CD4-positive, alpha-beta memory T cell (primary cell): ENCODE data around the gene GULP1. TPM values are rescaled to one million over a fixed set of nuclear protein-coding genes. Genes with fewer than 3 reads are reported as not detected.

Experiments used
- CTCF ChIA-PET: fragments of 350-600 bp; sonication (Branson Sonifier 250); formaldehyde crosslinking; loops from one replicate; lab custom pipeline; 2021; ENCODE audit warnings: inconsistent platforms; ENCODE audit not compliant: partially characterized antibody; lab: Charles Lee
- POLR2A ChIA-PET: fragments of 350-600 bp; sonication (Branson Sonifier 250); formaldehyde crosslinking; loops from one replicate; lab custom pipeline; 2021; ENCODE audit not compliant: partially characterized antibody; lab: Charles Lee
- DNase-seq, 5 donors: peaks; one replicate each; pipeline versions ENCODE4 v3.0.0 to v3.0.0-alpha.2; 2020 to 2022; ENCODE audit warnings: mixed read lengths in 1 of 5
- H3K27ac ChIP-seq: one replicate; pipeline ENCODE4 v1.7.0; 2013; ENCODE audit warnings: low read depth, low read length
- H3K27me3 ChIP-seq: 2 replicates; pipeline ENCODE4 v1.7.0; 2013; ENCODE audit warnings: mild to moderate bottlenecking, low read length, moderate library complexity; ENCODE audit not compliant: insufficient read depth
- H3K36me3 ChIP-seq: 2 replicates; pipeline ENCODE4 v1.7.0; 2013; ENCODE audit warnings: mild to moderate bottlenecking, low read length, moderate library complexity; ENCODE audit not compliant: insufficient read depth
- H3K4me1 ChIP-seq: 2 replicates; pipeline ENCODE4 v1.7.0; 2013; ENCODE audit warnings: mild to moderate bottlenecking, low read length, moderate library complexity; ENCODE audit not compliant: insufficient read depth
- H3K4me3 ChIP-seq, 2 donors: one replicate each; pipeline ENCODE4 v1.7.0; 2013; ENCODE audit warnings: low read length in 2 of 2, mild to moderate bottlenecking in 1 of 2
- H3K9me3 ChIP-seq, 2 donors: one replicate each; pipeline ENCODE4 v1.7.0; 2013; ENCODE audit warnings: low read length in 2 of 2, control low read depth in 1 of 2; ENCODE audit not compliant: control insufficient read depth in 1 of 2
- H3K27ac Mint-ChIP-seq, 7 donors: one replicate each; pipeline ENCODE4 v1.8.0; 2020 to 2021; ENCODE audit warnings: mixed read lengths in 7 of 7, mild to moderate bottlenecking in 6 of 7, inconsistent platforms in 3 of 7, moderate library complexity in 3 of 7
- H3K27me3 Mint-ChIP-seq, 2 donors: one replicate each; pipeline ENCODE4 v1.8.0; 2020 to 2021; ENCODE audit warnings: mixed read lengths in 2 of 2
- H3K36me3 Mint-ChIP-seq, 2 donors: one replicate each; pipeline ENCODE4 v1.8.0; 2020 to 2021; ENCODE audit warnings: mixed read lengths in 2 of 2, inconsistent platforms in 1 of 2, mild to moderate bottlenecking in 1 of 2
- H3K4me1 Mint-ChIP-seq, 4 donors: one replicate each; pipeline ENCODE4 v1.8.0; 2020 to 2021; ENCODE audit warnings: mixed read lengths in 4 of 4, mild to moderate bottlenecking in 1 of 4
- H3K4me3 Mint-ChIP-seq, 8 donors: one replicate each; pipeline ENCODE4 v1.8.0; 2020 to 2021; ENCODE audit warnings: mixed read lengths in 8 of 8, mild to moderate bottlenecking in 7 of 8, moderate library complexity in 6 of 8, inconsistent platforms in 3 of 8
- H3K9me3 Mint-ChIP-seq, 8 donors: one replicate each; pipeline ENCODE4 v1.8.0; 2020 to 2021; ENCODE audit warnings: mixed read lengths in 8 of 8, mild to moderate bottlenecking in 5 of 8, inconsistent platforms in 3 of 8, moderate library complexity in 1 of 8
- intact Hi-C: fragments of 100-400 bp; cut with micrococcal nuclease; formaldehyde crosslinking; loops from one replicate; pipeline ENCODE4 v1.15.1; 2023
- polyA plus RNA-seq, 2 donors: library from polyadenylated mRNA; unstranded; fragments of 300-500 nt; fragmentation: Illumina TruSeq; gene quantifications; one replicate each; pipeline ENCODE4 v1.2.3, GENCODE V29; 2021
- total RNA-seq, 2 experiments: library from RNA; stranded (reverse); gene quantifications; one replicate each; pipeline ENCODE4 v1.2.3, GENCODE V29; 2021

GULP1 gene
- total and polyA plus RNA-seq, 4 experiments from 2014 or later: not detected

- Histone ChIP-seq H3K27me3 (no peaks in the 10 kb centered on the region), H3K4me1 (no peaks in the 10 kb centered on the region), H3K27ac (no peak overlapping the region), H3K4me3 (no peak overlapping the region), H3K36me3 (no peaks in the 10 kb centered on the region), H3K9me3 (no peaks in the 10 kb centered on the region)
- Mint-ChIP-seq H3K4me3 (no peak overlapping the region), H3K4me1 (no peaks in the 10 kb centered on the region), H3K36me3 (no peaks in the 10 kb centered on the region), H3K27me3 (no peaks in the 10 kb centered on the region), H3K9me3 (peaks cover 0 to 4% (median 0%) of the 10 kb centered on the region in 8 donors), H3K27ac (no peak overlapping the region)
- intact Hi-C loops: no loop called here
- no peak for DNase-seq
- CTCF ChIA-PET: no interaction called here
- POLR2A ChIA-PET: no interaction called here
Measured at GRCh38 chr2:188441288-188441947, 149.7 kb downstream of the GULP1 start.

GRCh38 chr2:188443207-188443606, 151.5 kb downstream of the GULP1 start:
- H3K4me1 Mint-ChIP-seq: no peaks in the 10 kb centered on the region
- no peak overlapping the region for H3K27ac ChIP-seq
- no peak overlapping the region for H3K4me3 ChIP-seq
- DNase-seq: no peak
- no peak overlapping the region for H3K27ac Mint-ChIP-seq
- no peaks in the 10 kb centered on the region for H3K27me3 Mint-ChIP-seq
- no peaks in the 10 kb centered on the region for H3K27me3 ChIP-seq
- H3K9me3 Mint-ChIP-seq: no peaks in the 10 kb centered on the region
- H3K36me3 ChIP-seq: no peaks in the 10 kb centered on the region
- POLR2A ChIA-PET: no interaction called here
- no peaks in the 10 kb centered on the region for H3K9me3 ChIP-seq
- intact Hi-C loops: no loop called here
- no peaks in the 10 kb centered on the region for H3K36me3 Mint-ChIP-seq
- CTCF ChIA-PET: no interaction called here
- no peak overlapping the region for H3K4me3 Mint-ChIP-seq
- no peaks in the 10 kb centered on the region for H3K4me1 ChIP-seq

GRCh38 chr2:188444106-188444835, 152.6 kb downstream of the GULP1 start:
- Mint-ChIP-seq H3K27me3 (no peaks in the 10 kb centered on the region), H3K27ac (no peak overlapping the region), H3K4me3 (no peak overlapping the region), H3K36me3 (no peaks in the 10 kb centered on the region), H3K9me3 (peaks cover 0 to 2% (median 0%) of the 10 kb centered on the region in 8 donors), H3K4me1 (no peaks in the 10 kb centered on the region)
- Histone ChIP-seq H3K27ac (no peak overlapping the region), H3K4me3 (no peak overlapping the region), H3K27me3 (no peaks in the 10 kb centered on the region), H3K9me3 (no peaks in the 10 kb centered on the region), H3K4me1 (no peaks in the 10 kb centered on the region), H3K36me3 (no peaks in the 10 kb centered on the region)
- POLR2A ChIA-PET: no interaction called here
- no peak for DNase-seq
- intact Hi-C loops: no loop called here
- CTCF ChIA-PET: no interaction called here

- ChIA-PET POLR2A (no interaction called here), CTCF (no interaction called here)
- Histone ChIP-seq H3K9me3 (no peaks in the 10 kb centered on the region), H3K27ac (no peak overlapping the region), H3K27me3 (no peaks in the 10 kb centered on the region), H3K36me3 (no peaks in the 10 kb centered on the region), H3K4me1 (no peaks in the 10 kb centered on the region), H3K4me3 (no peak overlapping the region)
- Mint-ChIP-seq H3K36me3 (no peaks in the 10 kb centered on the region), H3K9me3 (peaks cover 0 to 2% (median 0%) of the 10 kb centered on the region in 8 donors), H3K27ac (no peak overlapping the region), H3K4me3 (no peak overlapping the region), H3K4me1 (no peaks in the 10 kb centered on the region), H3K27me3 (no peaks in the 10 kb centered on the region)
- intact Hi-C loops: no loop called here
- DNase-seq: no peak
Measured at GRCh38 chr2:188449561-188449960, 157.9 kb downstream of the GULP1 start.

GRCh38 chr2:188449971-188450370, 158.3 kb downstream of the GULP1 start:
- no peaks in the 10 kb centered on the region for H3K4me1 ChIP-seq
- no peaks in the 10 kb centered on the region for H3K36me3 Mint-ChIP-seq
- H3K27me3 ChIP-seq: no peaks in the 10 kb centered on the region
- no peak for DNase-seq
- no peaks in the 10 kb centered on the region for H3K27me3 Mint-ChIP-seq
- H3K9me3 ChIP-seq: no peaks in the 10 kb centered on the region
- peaks cover 0 to 2% (median 0%) of the 10 kb centered on the region in 8 donors for H3K9me3 Mint-ChIP-seq
- intact Hi-C loops: no loop called here
- CTCF ChIA-PET: no interaction called here
- H3K4me3 Mint-ChIP-seq: no peak overlapping the region
- H3K4me1 Mint-ChIP-seq: no peaks in the 10 kb centered on the region
- no peaks in the 10 kb centered on the region for H3K36me3 ChIP-seq
- H3K27ac Mint-ChIP-seq: no peak overlapping the region
- H3K27ac ChIP-seq: no peak overlapping the region
- H3K4me3 ChIP-seq: no peak overlapping the region
- POLR2A ChIA-PET: no interaction called here

- DNase-seq: no peak
- no peaks in the 10 kb centered on the region for H3K9me3 ChIP-seq
- no peak overlapping the region for H3K4me3 Mint-ChIP-seq
- H3K27me3 ChIP-seq: no peaks in the 10 kb centered on the region
- no peaks in the 10 kb centered on the region for H3K27me3 Mint-ChIP-seq
- H3K4me3 ChIP-seq: no peak overlapping the region
- ChIA-PET CTCF (no interaction called here), POLR2A (no interaction called here)
- no peaks in the 10 kb centered on the region for H3K4me1 ChIP-seq
- H3K36me3 ChIP-seq: no peaks in the 10 kb centered on the region
- intact Hi-C loops: no loop called here
- H3K9me3 Mint-ChIP-seq: peaks cover 0 to 4% (median 0%) of the 10 kb centered on the region in 8 donors
- H3K27ac Mint-ChIP-seq: no peak overlapping the region
- no peaks in the 10 kb centered on the region for H3K4me1 Mint-ChIP-seq
- H3K27ac ChIP-seq: no peak overlapping the region
- no peaks in the 10 kb centered on the region for H3K36me3 Mint-ChIP-seq
Measured at GRCh38 chr2:188450732-188451483, 159.2 kb downstream of the GULP1 start.

- no peaks in the 10 kb centered on the region for H3K36me3 ChIP-seq
- no peak overlapping the region for H3K27ac Mint-ChIP-seq
- H3K27me3 Mint-ChIP-seq: no peaks in the 10 kb centered on the region
- H3K4me1 Mint-ChIP-seq: no peaks in the 10 kb centered on the region
- no peak overlapping the region for H3K27ac ChIP-seq
- H3K4me3 Mint-ChIP-seq: no peak overlapping the region
- H3K36me3 Mint-ChIP-seq: no peaks in the 10 kb centered on the region
- H3K27me3 ChIP-seq: no peaks in the 10 kb centered on the region
- POLR2A ChIA-PET: no interaction called here
- DNase-seq: no peak
- CTCF ChIA-PET: no interaction called here
- H3K4me3 ChIP-seq: no peak overlapping the region
- H3K4me1 ChIP-seq: no peaks in the 10 kb centered on the region
- H3K9me3 Mint-ChIP-seq: peaks cover 0 to 4% (median 0%) of the 10 kb centered on the region in 8 donors
- intact Hi-C loops: no loop called here
- H3K9me3 ChIP-seq: no peaks in the 10 kb centered on the region
Measured at GRCh38 chr2:188452084-188452483, 160.4 kb downstream of the GULP1 start.
